Rectal smooth muscle tissue (tissue), 1 donor: Measurements from ENCODE around the gene MRGPRG.
"Not testable (repeated sequence)": the region's sequence is repeated elsewhere in the genome, so short reads cannot be mapped to it uniquely, and the experiment has no call there.

Source experiments
- H3K27ac ChIP-seq: one replicate; pipeline ENCODE4 v1.7.0; 2013; ENCODE audit warnings: low read depth, low read length, inconsistent platforms
- H3K27me3 ChIP-seq: one replicate; pipeline ENCODE4 v1.7.0; 2013; ENCODE audit warnings: low read length; ENCODE audit not compliant: control insufficient read depth, insufficient read depth
- H3K36me3 ChIP-seq: one replicate; pipeline ENCODE4 v1.7.0; 2013; ENCODE audit warnings: low read length; ENCODE audit not compliant: control insufficient read depth, insufficient read depth
- H3K4me1 ChIP-seq: one replicate; pipeline ENCODE4 v1.7.0; 2013; ENCODE audit warnings: low read length; ENCODE audit not compliant: control insufficient read depth, insufficient read depth
- H3K4me3 ChIP-seq: one replicate; pipeline ENCODE4 v1.7.0; 2013; ENCODE audit warnings: low read length
- H3K9ac ChIP-seq: one replicate; pipeline ENCODE4 v1.7.0; 2013; ENCODE audit warnings: low read length

Gene MRGPRG

DNA sequence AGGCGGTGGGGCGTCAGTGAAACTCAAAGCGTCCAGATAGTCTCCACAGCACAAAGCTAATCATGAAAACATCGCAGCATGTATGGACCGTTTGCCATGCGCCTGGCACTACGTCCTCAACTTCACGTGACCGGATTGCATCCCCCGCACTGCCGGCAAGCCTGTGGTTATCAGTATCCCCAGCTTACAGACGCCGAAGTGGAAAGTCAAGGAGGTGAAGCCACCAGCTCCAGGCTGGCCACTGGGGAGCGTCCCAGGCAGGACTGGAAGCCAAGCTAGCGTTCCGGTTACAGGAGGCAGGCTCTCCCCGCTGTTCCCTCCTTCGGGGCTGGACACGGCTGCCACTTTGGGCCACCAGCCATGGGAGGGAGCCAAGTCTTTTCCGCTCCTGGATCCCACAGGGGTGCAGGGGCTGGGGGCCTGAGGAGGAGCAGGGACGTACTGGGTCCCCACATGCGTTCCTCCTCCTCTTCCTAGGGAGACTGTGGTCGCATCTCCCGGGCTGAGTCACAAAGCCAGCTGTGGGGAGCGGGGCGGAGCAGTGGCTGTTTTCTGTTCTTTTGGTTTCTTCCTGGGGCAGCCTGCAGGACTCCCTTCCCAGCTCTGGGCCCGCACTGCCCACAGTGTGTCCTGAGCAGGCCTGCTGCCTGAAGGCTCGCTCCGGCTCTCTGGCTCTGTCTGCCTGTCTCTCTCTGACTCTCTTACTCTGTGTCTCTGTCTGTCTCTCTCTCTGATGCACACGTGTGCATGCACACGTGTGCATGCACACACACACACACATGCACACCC, 49.2 kb downstream of the MRGPRG start:
- H3K36me3 ChIP-seq = no peaks in the 10 kb centered on the region
- peaks cover 5% of the 10 kb centered on the region for H3K27me3 ChIP-seq
- H3K9ac ChIP-seq = peak overlapping the region; percentile 19
- peak overlapping the region; percentile 68 for H3K4me3 ChIP-seq
- H3K4me1 ChIP-seq = peaks cover 7% of the 10 kb centered on the region
- peak overlapping the region; percentile 66 for H3K27ac ChIP-seq

DNA sequence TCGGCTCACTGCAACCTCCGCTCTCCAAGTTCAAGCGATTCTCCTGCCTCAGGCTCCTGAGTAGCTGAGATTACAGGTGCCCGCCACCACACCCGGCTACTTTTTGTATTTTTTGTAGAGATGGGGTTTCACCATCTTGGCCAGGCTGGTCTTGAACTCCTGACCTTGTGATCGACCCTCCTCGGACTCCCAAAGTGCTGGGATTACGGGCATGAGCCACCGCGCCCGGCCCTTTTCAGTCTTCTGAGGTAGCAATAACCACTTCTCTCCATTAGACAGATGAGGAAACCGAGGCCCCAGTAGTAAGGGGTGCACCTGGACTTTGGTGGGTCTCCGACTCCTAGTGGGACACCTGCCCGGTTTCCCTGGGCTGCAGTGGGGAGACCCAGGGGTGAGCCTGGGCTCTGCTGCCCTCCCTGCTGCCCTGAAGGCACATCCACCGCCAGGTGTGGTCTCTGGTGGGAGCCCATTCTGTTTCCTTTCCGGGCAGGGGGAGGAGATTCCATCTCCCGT, 49.8 kb downstream of the MRGPRG start:
- Histone ChIP-seq H3K9ac (peak overlapping the region; percentile 19), H3K27ac (peak overlapping the region; percentile 66), H3K4me3 (peak overlapping the region; percentile 68), H3K4me1 (peaks cover 11% of the 10 kb centered on the region)
- not testable (repeated sequence) for H3K27me3 ChIP-seq, H3K36me3 ChIP-seq
